HG03025 (cell line): ENCODE data around the gene CCL17.
"Not testable (repeated sequence)": the region's sequence is repeated elsewhere in the genome, so short reads cannot be mapped to it uniquely, and the experiment has no call there.

Source experiments
- ATAC-seq: cut with Tn5 transposase; IDR thresholded peaks from one replicate; pipeline ENCODE4 v1.9.1; 2021; ENCODE audit warnings: mild to moderate bottlenecking, moderate library complexity; ENCODE audit not compliant: unreplicated experiment, low FRiP score

Gene CCL17

DNA sequence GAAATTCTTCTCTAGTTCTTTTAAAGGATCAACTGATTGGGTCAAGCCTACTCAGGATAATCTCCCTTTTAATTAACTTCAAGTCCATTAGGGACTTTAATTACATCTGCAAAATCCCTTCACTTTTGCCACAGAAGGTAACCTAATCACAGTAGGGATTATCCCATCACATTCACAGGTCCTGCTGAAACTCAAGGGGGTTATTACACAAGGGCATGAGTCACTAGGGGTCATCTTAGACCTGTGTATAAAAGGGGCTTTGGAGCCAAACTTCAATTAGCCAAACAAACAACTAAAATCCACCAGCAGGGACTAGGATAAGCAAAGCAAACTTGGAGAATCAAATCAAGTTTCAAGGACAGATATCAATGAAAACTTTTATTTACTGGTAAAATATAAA, 23.3 kb downstream of the CCL17 start:
- ATAC-seq = no peak

DNA sequence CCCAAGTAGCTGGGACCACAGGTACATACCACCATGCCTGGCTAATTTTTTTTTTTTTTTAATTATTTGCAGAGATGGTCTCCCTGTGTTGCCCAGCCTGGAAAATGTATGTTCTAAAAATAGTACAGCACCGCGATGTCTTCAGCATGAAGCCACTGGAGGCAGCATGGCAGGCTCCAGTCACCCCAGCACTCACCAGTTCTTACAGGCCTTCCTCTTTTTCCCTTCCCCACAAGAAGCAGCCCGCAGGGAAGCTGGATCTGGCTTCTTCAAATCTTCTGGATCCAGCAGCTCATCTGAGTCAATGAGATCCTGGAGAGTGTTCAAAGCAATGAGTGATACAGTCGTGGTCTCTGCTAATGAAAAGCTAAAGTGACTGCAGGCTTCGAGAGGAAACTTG, 26.4 kb downstream of the CCL17 start:
- no peak for ATAC-seq

DNA sequence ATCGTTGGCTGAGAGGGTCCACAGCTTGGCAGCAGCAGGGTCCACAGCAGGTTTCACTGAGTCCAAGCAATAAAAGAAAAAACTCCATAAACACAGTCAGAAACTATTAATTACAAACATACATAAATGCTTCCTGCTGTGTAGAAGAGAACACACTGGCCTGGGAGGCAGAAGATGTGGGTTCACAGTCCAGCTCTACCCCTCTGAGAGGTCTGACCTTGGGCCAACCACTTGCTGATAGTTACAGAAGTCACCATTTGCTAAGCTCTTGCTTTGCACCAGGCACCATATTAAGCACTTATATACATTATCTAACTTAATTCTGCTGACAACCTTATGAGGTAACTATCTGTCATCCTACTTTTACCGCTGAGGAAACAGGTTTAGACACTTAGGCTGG, 27.9 kb downstream of the CCL17 start:
- ATAC-seq = no peak

DNA sequence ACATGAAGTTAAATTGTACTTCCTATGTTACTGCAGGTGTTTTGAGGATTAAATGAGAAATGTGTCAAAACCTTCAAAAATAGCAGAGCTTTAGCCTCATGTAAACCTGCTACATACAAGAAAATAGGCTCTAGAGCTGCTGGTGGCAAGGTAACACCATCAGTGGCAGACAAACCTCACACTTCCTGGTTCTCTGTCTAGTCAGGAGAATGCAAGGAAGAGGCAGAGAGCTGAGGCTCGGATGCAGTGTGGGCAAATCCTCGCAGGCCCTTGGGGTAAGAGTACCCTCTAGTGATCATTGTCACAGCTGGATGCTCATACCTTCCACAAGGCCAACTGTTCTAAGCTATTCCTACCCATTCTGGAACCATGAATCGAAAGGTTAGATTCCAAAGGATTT, 28.4 kb downstream of the CCL17 start:
- ATAC-seq = no peak

DNA sequence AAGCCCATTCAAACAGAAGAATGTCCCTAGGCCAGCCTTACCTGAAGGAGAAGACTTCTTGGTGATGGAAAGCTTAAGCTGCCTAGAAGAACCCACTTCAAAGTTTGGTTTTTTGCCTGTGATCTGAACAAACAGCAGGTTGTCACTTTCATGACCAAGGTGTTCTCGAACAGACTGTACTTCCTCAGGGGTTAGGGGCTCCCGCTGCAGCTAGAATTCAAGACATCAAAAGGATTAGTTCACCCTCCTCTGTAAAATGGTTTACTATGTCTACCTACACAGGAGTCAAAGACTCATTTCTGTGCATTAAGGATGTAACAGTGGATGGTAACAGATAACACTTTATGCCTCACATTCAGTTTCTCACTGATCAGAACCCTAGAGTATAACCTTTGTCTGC, 29.4 kb downstream of the CCL17 start:
- no peak for ATAC-seq

DNA sequence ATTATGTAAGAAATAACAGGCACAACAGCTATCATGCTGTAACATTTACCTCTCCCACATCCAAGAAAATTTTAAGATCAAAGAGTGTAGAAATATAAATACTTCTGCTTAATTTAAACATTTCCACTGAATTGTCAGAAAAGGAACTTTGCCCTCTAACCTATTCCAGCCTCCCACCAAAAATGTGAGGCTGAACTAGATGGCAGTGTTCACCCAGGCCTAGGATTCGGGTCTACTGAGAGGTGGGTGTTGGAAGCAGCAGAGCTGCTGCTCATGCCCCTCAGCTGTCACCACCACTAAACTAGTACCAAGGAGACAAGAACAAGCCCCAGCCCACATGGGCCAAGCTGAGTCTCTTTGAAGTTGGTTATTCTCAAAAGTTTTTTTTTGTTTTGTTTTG, 31.3 kb downstream of the CCL17 start:
- no peak for ATAC-seq

DNA sequence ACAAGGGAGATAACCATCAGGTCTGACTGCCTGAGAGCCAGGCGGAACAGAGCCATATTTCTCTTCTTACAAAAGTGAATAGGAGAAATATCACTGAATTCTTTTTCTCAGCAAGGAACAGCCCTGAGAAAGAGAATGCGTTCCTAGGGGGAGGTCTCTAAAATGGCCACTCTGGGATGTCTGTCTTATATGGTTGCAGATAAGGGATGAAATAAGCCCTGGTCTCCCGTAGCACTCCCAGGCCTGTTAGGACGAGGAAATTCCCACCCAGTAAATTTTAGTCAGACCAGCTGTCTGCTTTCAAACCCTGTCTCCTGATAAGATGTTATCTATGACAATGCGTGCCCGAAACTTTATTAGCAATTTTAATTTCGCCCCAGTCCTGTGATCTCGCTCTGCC, 35.4 kb downstream of the CCL17 start:
- ATAC-seq = not testable (repeated sequence)

DNA sequence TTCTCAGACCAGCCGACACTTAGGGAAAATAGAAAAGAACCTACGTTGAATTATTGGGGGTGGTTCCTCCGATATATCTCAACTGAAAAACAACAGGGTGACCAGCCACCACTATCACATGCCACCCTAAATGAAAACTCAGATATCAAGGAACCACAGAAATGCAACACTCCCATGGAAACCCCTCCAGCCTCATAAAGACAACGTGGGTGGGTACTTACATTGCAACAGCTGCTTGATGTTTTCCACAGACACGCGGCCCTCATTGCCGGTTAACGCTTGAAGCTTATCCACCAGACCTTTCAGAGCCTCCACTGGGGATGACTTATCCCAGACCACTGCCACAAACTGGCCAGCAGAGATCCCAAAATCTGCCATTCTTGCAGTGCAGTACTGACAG, 36.0 kb downstream of the CCL17 start:
- ATAC-seq = not testable (repeated sequence)

DNA sequence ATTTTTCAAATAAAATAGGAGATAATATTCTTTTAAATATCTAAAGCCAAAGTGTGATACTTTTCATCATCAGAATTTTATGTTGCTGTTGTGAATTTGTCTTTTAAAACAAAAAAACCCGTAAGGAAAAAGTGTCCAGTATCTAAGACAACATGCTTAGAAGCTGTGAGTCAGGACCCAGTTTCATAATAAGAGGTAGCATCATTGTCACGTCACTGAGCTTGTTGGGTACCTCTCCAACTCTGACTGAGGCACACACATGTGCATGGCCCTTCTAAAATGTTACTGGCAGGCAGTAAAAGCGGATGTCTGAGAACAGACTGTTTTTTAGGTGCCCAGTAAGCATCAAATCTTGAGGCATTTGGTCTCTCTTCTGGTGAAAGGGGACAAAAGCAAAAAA, 40.1 kb downstream of the CCL17 start:
- ATAC-seq = no peak

DNA sequence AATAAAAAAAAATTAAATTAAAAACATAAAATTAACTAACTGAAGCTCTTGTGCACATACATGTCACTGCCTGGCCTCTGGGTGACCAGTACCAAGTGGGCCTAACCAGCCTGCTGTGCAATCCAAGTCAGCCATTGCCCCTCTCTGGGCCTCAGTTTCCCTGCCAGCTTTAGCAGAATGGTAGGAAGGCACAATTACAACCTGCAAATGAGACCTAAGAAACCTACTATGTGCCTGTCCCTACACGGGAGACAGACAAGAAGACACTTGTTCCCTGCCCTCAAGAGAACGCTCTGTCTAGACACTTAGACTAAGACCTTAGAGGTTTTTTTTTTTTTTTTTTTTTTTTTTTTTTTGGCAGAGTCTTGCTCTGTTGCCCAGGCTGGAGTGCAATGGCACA, 40.9 kb downstream of the CCL17 start:
- ATAC-seq = no peak

DNA sequence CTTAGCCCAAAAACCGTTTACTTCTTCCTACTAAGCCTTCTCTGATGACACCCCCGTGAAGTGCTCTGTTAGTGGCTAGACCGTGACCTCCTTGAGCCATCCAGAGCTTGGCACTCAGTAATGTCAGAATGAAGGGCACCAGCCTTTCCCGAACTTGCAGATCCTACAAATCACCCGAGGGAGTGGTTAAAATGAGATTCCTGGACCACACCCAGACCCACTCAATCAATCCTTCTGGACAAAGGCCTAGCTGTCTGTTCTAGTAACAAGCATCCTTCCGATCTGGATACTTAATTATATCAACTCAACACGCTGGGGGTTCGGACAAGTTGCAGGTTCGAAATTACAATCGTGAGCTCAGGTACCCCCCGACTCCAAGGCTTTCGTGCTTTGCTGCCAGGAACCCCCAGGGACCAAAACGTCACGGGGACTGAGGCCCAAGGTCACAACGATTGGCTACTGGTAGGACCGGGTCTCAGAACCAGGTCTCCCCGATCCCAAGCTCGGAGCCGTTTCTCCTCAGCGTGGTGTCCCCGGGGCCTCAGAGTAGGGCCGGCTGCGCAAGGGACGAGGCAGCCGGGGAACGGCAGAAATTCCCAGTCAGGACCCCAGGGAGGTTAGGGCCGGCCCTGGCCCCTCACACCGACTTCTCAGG, 42.1 kb downstream of the CCL17 start:
- peak; percentile 40 for ATAC-seq

DNA sequence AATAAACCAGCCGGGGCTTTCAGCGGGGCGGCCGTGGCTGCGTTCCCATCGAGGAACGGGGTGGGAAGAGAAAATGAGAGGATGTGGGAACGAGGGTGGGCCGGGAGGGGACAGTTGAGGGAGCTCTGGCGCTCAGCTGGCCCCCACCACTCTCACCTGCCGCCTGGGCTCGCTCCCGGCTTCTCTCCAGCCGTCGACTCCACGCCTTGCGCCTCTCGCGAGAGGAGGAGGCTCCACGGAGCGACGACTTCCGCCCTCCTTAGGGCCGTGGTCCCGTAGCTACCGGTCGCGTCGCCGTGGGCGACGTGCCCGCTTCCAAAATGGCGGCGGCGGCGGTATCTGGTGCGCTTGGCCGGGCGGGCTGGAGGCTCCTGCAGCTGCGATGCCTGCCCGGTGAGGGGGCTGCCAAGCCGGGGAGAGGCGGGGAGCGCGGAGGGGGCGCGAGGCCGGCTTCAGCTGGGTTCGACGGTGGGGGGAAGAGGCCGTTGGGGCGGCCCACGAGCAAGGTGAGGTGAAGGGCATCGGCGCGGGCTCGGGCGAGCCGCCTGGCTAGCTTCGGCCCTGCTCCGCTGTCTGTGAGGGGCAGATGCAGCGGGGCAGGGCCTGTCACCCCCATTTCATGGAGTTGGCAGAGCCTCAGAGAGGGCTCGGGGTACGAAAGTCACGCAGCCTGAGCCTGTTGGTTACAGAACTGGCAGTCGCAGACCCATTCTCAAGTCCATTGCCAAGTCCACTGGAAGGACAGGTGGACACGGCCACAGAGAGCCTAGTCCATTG, 42.8 kb downstream of the CCL17 start, which contains the start of the genes CIAPIN1 and COQ9:
CIAPIN1 (minus strand) TSS at position 200 of the 777 bp plus-strand sequence. CDS start 6,457 bp downstream, outside the sequence.
COQ9 (plus strand) TSS at position 294 of the 777 bp plus-strand sequence; CDS start at position 321, 27 bp downstream.
- peak; percentile 97 for ATAC-seq

DNA sequence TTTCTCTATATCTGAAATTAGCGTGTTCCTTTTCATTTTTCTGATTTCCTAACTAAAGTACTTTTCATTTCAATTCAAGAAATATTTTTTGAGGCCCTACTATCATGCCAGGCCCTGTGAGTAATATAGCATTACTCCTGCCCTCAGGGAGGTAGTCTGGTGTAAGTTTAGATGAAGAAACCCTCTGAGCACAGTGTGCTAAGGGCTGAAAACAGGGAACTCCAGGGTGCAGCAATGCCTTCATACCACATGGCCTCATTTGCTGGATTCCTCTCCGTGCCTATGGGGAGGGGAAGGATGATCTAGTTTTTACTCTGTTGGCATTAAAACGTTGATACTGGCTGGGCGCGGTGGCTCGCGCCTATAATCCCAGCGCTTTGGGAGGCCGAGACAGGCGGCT, 47.5 kb downstream of the CCL17 start:
- ATAC-seq = no peak

DNA sequence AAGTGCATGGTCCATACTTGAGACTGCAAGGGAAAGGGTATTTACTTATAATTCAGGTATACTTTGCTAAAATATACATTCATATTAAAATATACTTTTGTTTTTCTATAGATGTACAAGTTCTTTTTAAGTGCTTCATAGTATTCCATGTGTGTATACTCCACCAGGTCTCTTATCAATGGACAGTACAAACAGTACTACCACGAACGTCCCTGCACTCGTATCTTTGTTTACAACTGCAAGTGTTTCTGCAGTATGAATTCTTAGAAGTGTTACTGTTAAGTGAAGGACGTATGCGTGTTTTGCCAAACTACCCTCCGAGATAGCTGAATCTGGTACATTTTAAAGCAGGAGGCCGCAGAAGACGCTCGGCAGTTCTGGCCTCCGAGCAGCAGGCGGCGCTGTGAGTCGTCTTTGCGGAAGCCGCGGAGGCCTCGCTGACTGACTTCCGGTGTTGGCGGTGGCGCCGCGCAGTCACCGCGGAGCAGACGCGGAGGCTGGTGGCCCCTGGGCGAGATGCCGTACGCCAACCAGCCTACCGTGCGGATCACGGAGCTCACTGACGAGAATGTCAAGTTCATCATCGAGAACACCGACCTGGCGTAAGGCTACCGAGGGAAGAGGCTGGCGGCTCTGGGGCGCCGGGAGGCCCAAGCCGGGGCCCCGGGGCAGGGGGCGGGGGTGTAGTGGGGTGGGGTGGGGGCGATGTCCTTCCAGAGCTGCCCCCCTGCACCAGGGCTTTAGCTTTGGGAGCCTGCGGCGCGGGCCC, 57.8 kb downstream of the CCL17 start, which contains the start of gene POLR2C:
POLR2C (plus strand) TSS at position 471 of the 769 bp plus-strand sequence; CDS start at position 517, 46 bp downstream.
- ATAC-seq = peak; percentile 70

DNA sequence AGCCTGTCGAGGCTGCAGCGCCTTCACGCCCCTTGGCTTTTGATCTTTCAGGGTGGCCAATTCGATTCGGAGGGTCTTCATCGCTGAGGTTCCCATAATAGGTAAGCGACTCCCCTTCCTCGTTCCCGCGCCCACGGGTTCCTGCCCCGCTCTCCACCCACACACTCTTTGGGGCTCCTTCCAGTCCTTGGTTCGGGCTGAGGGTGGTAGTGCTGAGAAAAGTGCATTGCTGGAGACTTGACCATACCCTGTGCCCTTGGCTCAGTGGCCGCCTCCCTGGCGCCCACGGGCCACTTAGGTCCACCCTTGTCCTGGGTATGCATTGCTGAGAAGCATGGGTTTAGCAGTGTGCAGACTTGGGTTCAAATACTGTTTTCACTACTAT, 58.4 kb downstream of the CCL17 start:
- no peak for ATAC-seq

DNA sequence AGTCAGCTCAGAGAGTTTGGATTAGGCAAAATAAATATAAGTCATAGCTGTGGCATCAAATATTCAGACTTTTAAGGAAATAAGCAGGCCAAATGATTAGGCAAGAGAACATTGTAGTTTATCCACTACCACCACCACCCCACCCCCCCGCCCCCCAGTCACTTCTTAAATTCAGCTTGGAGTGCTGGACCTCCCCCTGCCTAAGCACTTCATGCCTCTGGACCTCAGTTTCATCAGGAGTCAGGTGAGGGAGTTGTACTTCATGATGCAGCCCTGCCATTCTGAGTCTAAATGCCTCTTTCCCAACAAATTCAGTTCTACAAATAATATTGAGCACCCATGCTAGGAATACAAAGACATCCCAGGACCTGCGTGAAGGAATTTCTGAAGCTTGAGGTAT, 60.0 kb downstream of the CCL17 start:
- no peak for ATAC-seq
